Liver (tissue), 9 donors: ENCODE measurements around the gene TJP3. TPM values are rescaled to one million over a fixed set of nuclear protein-coding genes. Genes with fewer than 3 reads are reported as not detected.

Source experiments
- DNase-seq: peaks from one replicate; pipeline ENCODE4 v3.0.0-alpha.2; 2017; ENCODE audit warnings: low spot score
- H3K27ac ChIP-seq, 2 donors: one replicate each; pipeline ENCODE4 v1.7.0; 2013; ENCODE audit warnings: inconsistent platforms in 2 of 2, low read length in 2 of 2, control low read depth in 1 of 2, low read depth in 1 of 2, mild to moderate bottlenecking in 1 of 2
- H3K27me3 ChIP-seq, 4 donors: one replicate each; pipeline versions ENCODE4 v1.6.1 to v1.7.0; 2013; ENCODE audit warnings: low read length in 3 of 4, inconsistent platforms in 1 of 4, mild to moderate bottlenecking in 1 of 4, moderate library complexity in 1 of 4; ENCODE audit not compliant: control insufficient read depth in 4 of 4, insufficient read depth in 4 of 4
- H3K36me3 ChIP-seq, 4 donors: one replicate each; pipeline versions ENCODE4 v1.6.1 to v1.7.0; 2013; ENCODE audit warnings: low read length in 3 of 4, mild to moderate bottlenecking in 3 of 4, low read depth in 1 of 4, moderate library complexity in 1 of 4; ENCODE audit not compliant: control insufficient read depth in 4 of 4, insufficient read depth in 3 of 4
- H3K4me1 ChIP-seq, 4 donors: one replicate each; pipeline versions ENCODE4 v1.6.1 to v1.7.0; 2013; ENCODE audit warnings: low read length in 3 of 4, mild to moderate bottlenecking in 3 of 4, moderate library complexity in 1 of 4; ENCODE audit not compliant: control insufficient read depth in 4 of 4, insufficient read depth in 4 of 4
- H3K4me3 ChIP-seq, 3 donors: one replicate each; pipeline versions ENCODE4 v1.6.1 to v1.7.0; 2013; ENCODE audit warnings: low read length in 3 of 3, control low read depth in 1 of 3, low read depth in 1 of 3, mild to moderate bottlenecking in 1 of 3
- H3K9ac ChIP-seq, 2 donors: one replicate each; pipeline ENCODE4 v1.7.0; 2013; ENCODE audit warnings: low read length in 2 of 2, mild to moderate bottlenecking in 2 of 2, moderate library complexity in 2 of 2, control low read depth in 1 of 2, low read depth in 1 of 2
- H3K9me3 ChIP-seq, 4 donors: one replicate each; pipeline versions ENCODE4 v1.6.1 to v1.7.0; 2013; ENCODE audit warnings: low read length in 3 of 4; ENCODE audit not compliant: control insufficient read depth in 4 of 4
- EGR1 ChIP-seq, 2 donors: IDR thresholded peaks; 2 replicates each; pipeline ENCODE4 v1.6.1; 2016 to 2018; ENCODE audit warnings: antibody characterized with exemption in 2 of 2, low read depth in 2 of 2
- FOXA1 ChIP-seq: IDR thresholded peaks from 2 replicates; pipeline ENCODE4 v1.6.1; 2016; ENCODE audit warnings: antibody characterized with exemption
- FOXA2 ChIP-seq: IDR thresholded peaks from 2 replicates; pipeline ENCODE4 v1.6.1; 2016; ENCODE audit warnings: antibody characterized with exemption
- GABPA ChIP-seq, 2 donors: IDR thresholded peaks in 1 of 2; conservative IDR thresholded peaks in 1 of 2; 2 replicates each; pipeline ENCODE4 v1.6.1; 2016; ENCODE audit warnings: antibody characterized with exemption in 2 of 2, mild to moderate bottlenecking in 1 of 2, moderate library complexity in 1 of 2
- HNF4A ChIP-seq, 2 donors: conservative IDR thresholded peaks; 2 replicates each; pipeline ENCODE4 v1.6.1; 2016; ENCODE audit warnings: antibody characterized with exemption in 2 of 2, mild to moderate bottlenecking in 2 of 2
- HNF4G ChIP-seq: IDR thresholded peaks from 2 replicates; pipeline ENCODE4 v1.6.1; 2016; ENCODE audit warnings: antibody characterized with exemption
- NR2F2 ChIP-seq: IDR thresholded peaks from 2 replicates; pipeline ENCODE4 v1.6.1; 2016; ENCODE audit warnings: antibody characterized with exemption
- RAD21 ChIP-seq, 2 donors: IDR thresholded peaks; 2 replicates each; pipeline ENCODE4 v1.6.1; 2016; ENCODE audit warnings: antibody characterized with exemption in 2 of 2, mild to moderate bottlenecking in 2 of 2
- RXRA ChIP-seq, 2 donors: IDR thresholded peaks; 2 replicates each; pipeline ENCODE4 v1.6.1; 2017 to 2018; ENCODE audit warnings: antibody characterized with exemption in 2 of 2, mild to moderate bottlenecking in 1 of 2
- TAF1 ChIP-seq: conservative IDR thresholded peaks from 2 replicates; pipeline ENCODE4 v1.6.1; 2016; ENCODE audit warnings: antibody characterized with exemption, mild to moderate bottlenecking
- WGBS: extraction: QIAGEN DNeasy Blood & Tissue Kit; methylation state at CpG from one replicate; pipeline ENCODE4 v1.1.7; 2013; 5-methylcytosine and 5-hydroxymethylcytosine counted together
- polyA plus RNA-seq, 2 donors: library from polyadenylated mRNA; stranded (reverse) in 1 of 2; unstranded in 1 of 2; fragments of 200-250 nt in 1 of 2; fragments of >200 nt in 1 of 2; fragmentation: Nextera tagmentation in 1 of 2; extraction: Ambion mirVana in 1 of 2; gene quantifications; one replicate each; pipeline versions ENCODE4 v1.2.1 to v1.2.3, GENCODE V29; 2013 to 2015
- total RNA-seq, 2 donors: library from RNA; depleted of rRNA; stranded (reverse); fragments of >200 nt; gene quantifications; one replicate each; pipeline ENCODE4 v1.2.3, GENCODE V29; 2014
- TF ChIP-seq, protein P1 (sequence below): fragments of 150-350 bp; IDR thresholded peaks from 2 replicates; pipeline ENCODE4 v1.5.1; 2017; ENCODE audit warnings: improper control_type of control experiment, low read depth, low read length; ENCODE audit not compliant: missing input control
- TF ChIP-seq, protein P2 (sequence below): IDR thresholded peaks from 2 replicates; pipeline ENCODE4 v1.6.1; 2016; ENCODE audit warnings: antibody characterized with exemption
- TF ChIP-seq, protein P3 (sequence below): IDR thresholded peaks from 2 replicates; pipeline ENCODE4 v1.6.1; 2016; ENCODE audit warnings: antibody characterized with exemption
- TF ChIP-seq, protein P4 (sequence below): IDR thresholded peaks from 2 replicates; pipeline ENCODE4 v1.6.1; 2016; ENCODE audit warnings: antibody characterized with exemption
- donor health status: healthy.
- donor health status: healthy.
- donor health status: healthy.
- donor health status: healthy.
- donor health status: healthy.

Gene TJP3
- total and polyA plus RNA-seq, 4 donors = 6.0 to 9.8 (median 6.7) TPM

DNA sequence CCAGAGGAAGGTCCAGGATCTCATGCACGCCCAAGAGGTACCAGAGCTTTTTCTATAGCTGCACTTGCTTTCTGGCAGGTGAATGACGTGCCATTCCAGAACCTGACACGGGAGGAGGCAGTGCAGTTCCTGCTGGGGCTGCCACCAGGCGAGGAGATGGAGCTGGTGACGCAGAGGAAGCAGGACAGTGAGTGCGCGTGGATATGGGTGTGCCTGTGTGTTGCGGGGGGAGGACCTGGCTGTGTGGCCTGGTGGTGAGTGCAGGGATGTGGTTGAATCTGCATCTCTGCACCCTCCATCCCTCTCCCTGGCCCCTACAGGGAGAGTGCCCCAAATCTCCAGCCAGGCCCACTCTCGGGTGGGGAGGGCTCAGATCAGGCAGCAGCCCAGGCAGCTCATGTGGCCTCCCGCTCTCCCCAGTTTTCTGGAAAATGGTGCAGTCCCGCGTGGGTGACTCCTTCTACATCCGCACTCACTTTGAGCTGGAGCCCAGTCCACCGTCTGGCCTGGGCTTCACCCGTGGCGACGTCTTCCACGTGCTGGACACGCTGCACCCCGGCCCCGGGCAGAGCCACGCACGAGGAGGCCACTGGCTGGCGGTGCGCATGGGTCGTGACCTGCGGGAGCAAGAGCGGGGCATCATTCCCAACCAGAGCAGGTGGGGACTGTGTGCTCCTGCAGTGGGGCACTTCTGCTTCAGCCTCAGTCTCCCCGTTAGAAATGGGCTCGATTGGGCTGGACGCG is 30.5 kb downstream of the TJP3 start (continued):
- TF ChIP-seq, protein P1, sequence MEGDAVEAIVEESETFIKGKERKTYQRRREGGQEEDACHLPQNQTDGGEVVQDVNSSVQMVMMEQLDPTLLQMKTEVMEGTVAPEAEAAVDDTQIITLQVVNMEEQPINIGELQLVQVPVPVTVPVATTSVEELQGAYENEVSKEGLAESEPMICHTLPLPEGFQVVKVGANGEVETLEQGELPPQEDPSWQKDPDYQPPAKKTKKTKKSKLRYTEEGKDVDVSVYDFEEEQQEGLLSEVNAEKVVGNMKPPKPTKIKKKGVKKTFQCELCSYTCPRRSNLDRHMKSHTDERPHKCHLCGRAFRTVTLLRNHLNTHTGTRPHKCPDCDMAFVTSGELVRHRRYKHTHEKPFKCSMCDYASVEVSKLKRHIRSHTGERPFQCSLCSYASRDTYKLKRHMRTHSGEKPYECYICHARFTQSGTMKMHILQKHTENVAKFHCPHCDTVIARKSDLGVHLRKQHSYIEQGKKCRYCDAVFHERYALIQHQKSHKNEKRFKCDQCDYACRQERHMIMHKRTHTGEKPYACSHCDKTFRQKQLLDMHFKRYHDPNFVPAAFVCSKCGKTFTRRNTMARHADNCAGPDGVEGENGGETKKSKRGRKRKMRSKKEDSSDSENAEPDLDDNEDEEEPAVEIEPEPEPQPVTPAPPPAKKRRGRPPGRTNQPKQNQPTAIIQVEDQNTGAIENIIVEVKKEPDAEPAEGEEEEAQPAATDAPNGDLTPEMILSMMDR = no peak
- TF ChIP-seq, protein P2, sequence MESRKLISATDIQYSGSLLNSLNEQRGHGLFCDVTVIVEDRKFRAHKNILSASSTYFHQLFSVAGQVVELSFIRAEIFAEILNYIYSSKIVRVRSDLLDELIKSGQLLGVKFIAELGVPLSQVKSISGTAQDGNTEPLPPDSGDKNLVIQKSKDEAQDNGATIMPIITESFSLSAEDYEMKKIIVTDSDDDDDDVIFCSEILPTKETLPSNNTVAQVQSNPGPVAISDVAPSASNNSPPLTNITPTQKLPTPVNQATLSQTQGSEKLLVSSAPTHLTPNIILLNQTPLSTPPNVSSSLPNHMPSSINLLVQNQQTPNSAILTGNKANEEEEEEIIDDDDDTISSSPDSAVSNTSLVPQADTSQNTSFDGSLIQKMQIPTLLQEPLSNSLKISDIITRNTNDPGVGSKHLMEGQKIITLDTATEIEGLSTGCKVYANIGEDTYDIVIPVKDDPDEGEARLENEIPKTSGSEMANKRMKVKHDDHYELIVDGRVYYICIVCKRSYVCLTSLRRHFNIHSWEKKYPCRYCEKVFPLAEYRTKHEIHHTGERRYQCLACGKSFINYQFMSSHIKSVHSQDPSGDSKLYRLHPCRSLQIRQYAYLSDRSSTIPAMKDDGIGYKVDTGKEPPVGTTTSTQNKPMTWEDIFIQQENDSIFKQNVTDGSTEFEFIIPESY = no peak

DNA sequence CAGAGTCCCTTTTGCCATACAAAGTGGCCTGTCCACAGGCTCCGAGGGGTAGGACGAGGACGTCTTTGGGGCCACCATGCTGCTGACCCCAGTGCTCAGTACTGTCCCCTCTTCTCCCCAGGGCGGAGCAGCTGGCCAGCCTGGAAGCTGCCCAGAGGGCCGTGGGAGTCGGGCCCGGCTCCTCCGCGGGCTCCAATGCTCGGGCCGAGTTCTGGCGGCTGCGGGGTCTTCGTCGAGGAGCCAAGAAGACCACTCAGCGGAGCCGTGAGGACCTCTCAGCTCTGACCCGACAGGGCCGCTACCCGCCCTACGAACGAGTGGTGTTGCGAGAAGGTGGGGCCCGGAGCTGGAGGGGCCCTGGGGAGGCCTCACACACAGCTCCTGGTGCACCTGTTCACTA is 32.2 kb downstream of the TJP3 start:
- 96% methylated on average over 24 of the region's 24 CpGs for WGBS
- peaks cover 3 to 23% (median 6%) of the 10 kb centered on the region in 4 donors for H3K36me3 ChIP-seq
- DNase-seq = no peak

DNA sequence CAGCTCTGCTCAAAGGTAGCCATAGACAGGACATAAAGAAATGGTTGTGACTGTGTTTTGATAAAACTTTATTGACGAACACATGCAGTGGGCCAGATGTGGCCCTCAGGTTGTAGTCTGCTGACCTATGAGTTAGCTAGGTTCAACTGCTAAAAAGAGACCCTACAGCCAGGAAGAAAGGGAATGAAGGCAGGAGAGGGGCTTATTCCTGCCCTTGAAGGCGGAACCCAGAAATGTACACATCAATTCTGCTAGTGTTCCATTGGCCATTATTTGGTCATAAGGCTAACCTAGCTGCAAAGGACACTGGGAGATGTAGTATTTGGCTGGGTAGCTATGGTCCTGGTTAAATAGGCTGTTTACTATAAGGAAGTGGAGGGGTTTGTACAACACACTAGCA is 35.3 kb downstream of the TJP3 start:
- H3K4me3 ChIP-seq = no peak overlapping the region
- H3K9ac ChIP-seq = no peak overlapping the region
- peaks cover 0 to 8% (median 5%) of the 10 kb centered on the region in 4 donors for H3K36me3 ChIP-seq
- no peak for DNase-seq
- H3K27me3 ChIP-seq = no peaks in the 10 kb centered on the region
- no peak overlapping the region for H3K27ac ChIP-seq
- no peaks in the 10 kb centered on the region for H3K9me3 ChIP-seq
- H3K4me1 ChIP-seq = peaks cover 0 to 5% (median 2%) of the 10 kb centered on the region in 4 donors
- 95% methylated on average over 2 of the region's 2 CpGs for WGBS
- no peak for TF ChIP-seq TAF1

More for the DNA sequence above, 32.2 kb downstream of the TJP3 start:
- no peak for TF ChIP-seq NR2F2
- TF ChIP-seq HNF4G = no peak
- TF ChIP-seq EGR1 (IDR thresholded peaks at IDR 0.05; ENCODE audit: low read depth in 2 of 2) = no peak
- no peak for TF ChIP-seq FOXA1
- no peak for TF ChIP-seq GABPA (IDR thresholded peaks at IDR 0.05 in 1 of 2, conservative IDR thresholded peaks at IDR 0.05 in 1 of 2)
- TF ChIP-seq, protein P3, sequence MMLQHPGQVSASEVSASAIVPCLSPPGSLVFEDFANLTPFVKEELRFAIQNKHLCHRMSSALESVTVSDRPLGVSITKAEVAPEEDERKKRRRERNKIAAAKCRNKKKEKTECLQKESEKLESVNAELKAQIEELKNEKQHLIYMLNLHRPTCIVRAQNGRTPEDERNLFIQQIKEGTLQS = no peak
- TF ChIP-seq, protein P4, sequence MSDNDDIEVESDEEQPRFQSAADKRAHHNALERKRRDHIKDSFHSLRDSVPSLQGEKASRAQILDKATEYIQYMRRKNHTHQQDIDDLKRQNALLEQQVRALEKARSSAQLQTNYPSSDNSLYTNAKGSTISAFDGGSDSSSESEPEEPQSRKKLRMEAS = no peak
- TF ChIP-seq HNF4A (conservative IDR thresholded peaks at IDR 0.05) = no peak
- no peak for TF ChIP-seq RAD21 (IDR thresholded peaks at IDR 0.05)
- no peak for TF ChIP-seq TAF1
- TF ChIP-seq FOXA2 = no peak
- no peak for TF ChIP-seq RXRA (IDR thresholded peaks at IDR 0.05)
- H3K4me3 ChIP-seq = no peak overlapping the region
- no peaks in the 10 kb centered on the region for H3K27me3 ChIP-seq
- H3K9me3 ChIP-seq = no peaks in the 10 kb centered on the region
- no peak overlapping the region for H3K9ac ChIP-seq
- H3K27ac ChIP-seq = no peak overlapping the region
- H3K4me1 ChIP-seq = peaks cover 0 to 5% (median 2%) of the 10 kb centered on the region in 4 donors
